ENCODE data around the gene CCDC50.

DNA sequence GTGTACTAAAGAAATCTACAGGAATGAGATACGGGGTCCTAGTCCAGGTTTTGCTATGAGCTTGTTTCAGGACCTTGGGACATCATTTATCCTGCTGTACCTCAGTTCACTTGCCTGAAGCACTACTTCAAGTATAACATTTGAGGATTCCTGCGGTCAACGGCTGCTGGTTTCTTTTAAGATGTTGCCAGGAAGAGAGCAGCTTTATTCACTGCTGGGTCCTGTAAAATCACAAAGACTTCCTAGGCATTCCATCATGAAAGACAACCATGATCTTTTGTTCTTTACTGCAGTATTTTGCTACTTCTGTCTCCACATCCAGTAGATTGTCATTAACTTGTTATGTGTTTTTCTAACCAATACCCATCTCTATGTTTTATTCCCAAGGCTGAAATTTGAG, 70.7 kb downstream of the CCDC50 start:
- TF ChIP-seq HDGF (IDR thresholded peaks at IDR 0.05; ENCODE audit: borderline replicate concordance) (no peak), SP1 (IDR thresholded peaks at IDR 0.05) (no peak), SUZ12 (IDR thresholded peaks at IDR 0.05) (no peak), FOXM1 (IDR thresholded peaks at IDR 0.05; ENCODE audit: borderline replicate concordance) (no peak), ELF4 (IDR thresholded peaks at IDR 0.05) (no peak), FOXA1 (IDR thresholded peaks at IDR 0.05) (no peak), L3MBTL2 (conservative IDR thresholded peaks at IDR 0.05) (no peak), LEF1 (IDR thresholded peaks at IDR 0.05; ENCODE audit: borderline replicate concordance) (no peak), BHLHE40 (IDR thresholded peaks at IDR 0.05; ENCODE audit: borderline replicate concordance) (no peak), FOXK2 (IDR thresholded peaks at IDR 0.05) (no peak), NFRKB (IDR thresholded peaks at IDR 0.05) (no peak), ARNT (IDR thresholded peaks at IDR 0.05) (no peak)
- TF ChIP-seq, protein P1, sequence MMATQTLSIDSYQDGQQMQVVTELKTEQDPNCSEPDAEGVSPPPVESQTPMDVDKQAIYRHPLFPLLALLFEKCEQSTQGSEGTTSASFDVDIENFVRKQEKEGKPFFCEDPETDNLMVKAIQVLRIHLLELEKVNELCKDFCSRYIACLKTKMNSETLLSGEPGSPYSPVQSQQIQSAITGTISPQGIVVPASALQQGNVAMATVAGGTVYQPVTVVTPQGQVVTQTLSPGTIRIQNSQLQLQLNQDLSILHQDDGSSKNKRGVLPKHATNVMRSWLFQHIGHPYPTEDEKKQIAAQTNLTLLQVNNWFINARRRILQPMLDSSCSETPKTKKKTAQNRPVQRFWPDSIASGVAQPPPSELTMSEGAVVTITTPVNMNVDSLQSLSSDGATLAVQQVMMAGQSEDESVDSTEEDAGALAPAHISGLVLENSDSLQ (IDR thresholded peaks at IDR 0.05), result no peak

Measured in HEK293T (cell line).